MM.1S (cell line): ENCODE data around the gene SPATA13.

Source experiments
- EZH2 ChIP-seq: fragments of 300-600 bp; sonication (generic); optimal IDR thresholded peaks from 2 replicates; pipeline ENCODE3; 2017; ENCODE audit warnings: low read depth, mild to moderate bottlenecking, antibody characterized with exemption, low read length, mixed read lengths
- EZH2phosphoT487 ChIP-seq: fragments of 300-600 bp; sonication (generic); IDR thresholded peaks from 2 replicates; pipeline ENCODE4 v1.6.1; 2018; ENCODE audit warnings: antibody characterized with exemption, low read length
- TF ChIP-seq, protein P1 (sequence below): fragments of 300-600 bp; sonication (generic); IDR thresholded peaks from 2 replicates; pipeline ENCODE4 v1.5.1; 2016; ENCODE audit warnings: antibody characterized with exemption, low read length, mixed read lengths

DNA sequence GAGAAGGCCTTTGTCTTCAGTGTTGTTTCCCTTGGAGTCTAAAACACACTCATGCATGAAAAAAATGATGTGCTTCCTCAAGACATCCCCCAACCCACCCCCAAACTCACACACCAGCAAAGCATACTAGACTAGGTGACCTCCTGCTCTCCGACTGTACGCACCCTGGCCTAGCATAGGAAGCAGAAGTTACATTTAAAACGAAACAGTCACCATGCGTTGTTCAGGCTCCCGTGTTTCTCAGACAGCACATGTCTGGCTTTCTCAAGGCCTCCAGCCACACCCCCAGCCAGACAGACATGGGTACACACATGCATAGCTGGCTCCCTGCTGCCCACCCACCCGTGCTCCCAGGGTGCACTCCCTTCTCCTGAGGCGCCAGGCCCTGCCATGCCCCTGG is 120.2 kb downstream of the SPATA13 start:
- no peak for TF ChIP-seq EZH2
- TF ChIP-seq, protein P1, sequence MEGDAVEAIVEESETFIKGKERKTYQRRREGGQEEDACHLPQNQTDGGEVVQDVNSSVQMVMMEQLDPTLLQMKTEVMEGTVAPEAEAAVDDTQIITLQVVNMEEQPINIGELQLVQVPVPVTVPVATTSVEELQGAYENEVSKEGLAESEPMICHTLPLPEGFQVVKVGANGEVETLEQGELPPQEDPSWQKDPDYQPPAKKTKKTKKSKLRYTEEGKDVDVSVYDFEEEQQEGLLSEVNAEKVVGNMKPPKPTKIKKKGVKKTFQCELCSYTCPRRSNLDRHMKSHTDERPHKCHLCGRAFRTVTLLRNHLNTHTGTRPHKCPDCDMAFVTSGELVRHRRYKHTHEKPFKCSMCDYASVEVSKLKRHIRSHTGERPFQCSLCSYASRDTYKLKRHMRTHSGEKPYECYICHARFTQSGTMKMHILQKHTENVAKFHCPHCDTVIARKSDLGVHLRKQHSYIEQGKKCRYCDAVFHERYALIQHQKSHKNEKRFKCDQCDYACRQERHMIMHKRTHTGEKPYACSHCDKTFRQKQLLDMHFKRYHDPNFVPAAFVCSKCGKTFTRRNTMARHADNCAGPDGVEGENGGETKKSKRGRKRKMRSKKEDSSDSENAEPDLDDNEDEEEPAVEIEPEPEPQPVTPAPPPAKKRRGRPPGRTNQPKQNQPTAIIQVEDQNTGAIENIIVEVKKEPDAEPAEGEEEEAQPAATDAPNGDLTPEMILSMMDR = no peak
- no peak for TF ChIP-seq EZH2phosphoT487
